Panc1 (cell line): Measurements from ENCODE around the gene FAM120B. TPM values are rescaled to one million over a fixed set of nuclear protein-coding genes. Genes with fewer than 3 reads are reported as not detected.

ENCODE experiments used
- ATAC-seq: fragments of 200-7000 bp; cut with Tn5 transposase; 2 replicates; pipeline ENCODE4 v1.9.1; 2020; ENCODE audit warnings: mild to moderate bottlenecking, moderate library complexity
- BruUV-seq: library from RNA; stranded (reverse); fragments of 400-500 nt; replicated peaks from 2 replicates; lab custom pipeline; 2021; lab: Mats Ljungman, UMichigan
- CTCF ChIA-PET: fragments of 300-600 bp; sonication (Branson Sonifier 250); formaldehyde crosslinking; loops from one replicate; lab custom pipeline; 2022; ENCODE audit warnings: antibody characterized with exemption; lab: Charles Lee
- POLR2A ChIA-PET: fragments of 300-600 bp; sonication (Branson Sonifier 250); formaldehyde crosslinking; loops from one replicate; lab custom pipeline; 2022; ENCODE audit warnings: antibody characterized with exemption; lab: Charles Lee
- DNase-seq: peaks from one replicate; pipeline ENCODE4 v3.0.0-alpha.2; 2010; ENCODE audit warnings: low read depth, low spot score
- H3K27ac ChIP-seq: 2 replicates; pipeline ENCODE4 v1.5.1; 2011; ENCODE audit warnings: mild to moderate bottlenecking, low read length, inconsistent platforms
- H3K27me3 ChIP-seq: fragments of 200-500 bp; sonication (Bioruptor generic); 2 replicates; pipeline ENCODE4 v1.6.0; 2014; ENCODE audit warnings: low read length, inconsistent platforms; ENCODE audit not compliant: control insufficient read depth, insufficient read depth
- H3K36me3 ChIP-seq: fragments of 200-500 bp; sonication (Bioruptor generic); 2 replicates; pipeline ENCODE4 v1.5.1; 2014; ENCODE audit warnings: inconsistent platforms, mild to moderate bottlenecking, low read length, moderate library complexity; ENCODE audit not compliant: control insufficient read depth, insufficient read depth
- H3K4me1 ChIP-seq: 2 replicates; pipeline ENCODE4 v1.5.1; 2011; ENCODE audit warnings: inconsistent platforms, mild to moderate bottlenecking, low read length, moderate library complexity; ENCODE audit not compliant: control insufficient read depth, insufficient read depth
- H3K4me3 ChIP-seq, 2 experiments: 2 replicates each; pipeline ENCODE4 v1.5.1; 2011 to 2012; ENCODE audit warnings: low read depth in 2 of 2, low read length in 2 of 2, mild to moderate bottlenecking in 2 of 2, inconsistent platforms in 1 of 2, moderate library complexity in 1 of 2
- H3K9me3 ChIP-seq: fragments of 200-500 bp; sonication (Bioruptor generic); 2 replicates; pipeline ENCODE4 v1.5.1; 2014; ENCODE audit warnings: low read depth, mild to moderate bottlenecking, inconsistent platforms, low read length, moderate library complexity; ENCODE audit not compliant: control insufficient read depth, insufficient read depth
- POLR2AphosphoS5 ChIP-seq: IDR thresholded peaks from 2 replicates; pipeline ENCODE4 v1.6.1; 2012; ENCODE audit warnings: mild to moderate bottlenecking, low read depth, low read length, moderate library complexity
- REST ChIP-seq, 2 experiments: IDR thresholded peaks; 2 replicates each; pipeline ENCODE4 v1.6.1; 2011 to 2012; ENCODE audit warnings: low read depth in 2 of 2, control low read depth in 1 of 2, low read length in 1 of 2, mild to moderate bottlenecking in 1 of 2, moderate library complexity in 1 of 2; ENCODE audit not compliant: insufficient read depth in 1 of 2
- SIN3A ChIP-seq: IDR thresholded peaks from 2 replicates; pipeline ENCODE4 v1.6.1; 2012; ENCODE audit warnings: low read depth, mild to moderate bottlenecking, low read length, moderate library complexity, borderline replicate concordance; ENCODE audit not compliant: insufficient read depth
- TCF7L2 ChIP-seq: IDR thresholded peaks from 2 replicates; pipeline ENCODE4 v1.6.1; 2011; ENCODE audit warnings: mild to moderate bottlenecking, low read depth, low read length, inconsistent platforms
- in situ Hi-C: cut with HindIII; loops from 2 replicates; pipeline ENCODE4 v1.10.0; 2016; ENCODE audit warnings: low sequenced_read_pairs, low pct_unique_long_range_greater_than_20kb
- intact Hi-C: fragments of 100-400 bp; cut with micrococcal nuclease; formaldehyde crosslinking; loops from one replicate; pipeline ENCODE4 v1.10.0; 2022; ENCODE audit not compliant: unreplicated experiment
- total RNA-seq: library from RNA; stranded (reverse); gene quantifications from one replicate; pipeline ENCODE4 v1.2.1, GENCODE V29; 2021; ENCODE audit not compliant: unreplicated experiment
- TF ChIP-seq, protein P1 (sequence below): fragments of 450-650 bp; IDR thresholded peaks from 2 replicates; pipeline ENCODE4 v1.5.1; 2017; ENCODE audit warnings: mild to moderate bottlenecking

FAM120B gene
- total RNA-seq, 1 experiment from 2014 or later: 38.0 TPM

DNA sequence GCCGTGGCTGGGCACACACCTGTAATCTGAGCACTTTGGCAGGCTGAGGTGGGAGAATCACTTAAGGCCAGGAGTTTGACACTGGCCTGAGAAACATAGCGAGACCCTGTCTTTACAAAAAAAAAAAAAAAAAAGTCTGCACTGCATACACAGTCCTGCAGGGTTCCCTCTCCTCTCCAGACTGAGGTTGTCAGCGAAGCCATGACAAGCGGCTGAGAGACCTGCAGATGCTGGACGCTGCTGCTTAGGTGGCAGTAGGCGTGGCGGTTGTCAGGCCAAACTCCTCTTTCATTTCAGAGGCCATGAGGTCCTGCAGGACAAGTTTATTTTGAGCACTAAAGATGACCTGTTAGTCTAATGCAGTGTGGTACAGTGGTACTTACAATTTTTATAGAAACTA, 86.5 kb downstream of the FAM120B start:
- TF ChIP-seq, protein P1, sequence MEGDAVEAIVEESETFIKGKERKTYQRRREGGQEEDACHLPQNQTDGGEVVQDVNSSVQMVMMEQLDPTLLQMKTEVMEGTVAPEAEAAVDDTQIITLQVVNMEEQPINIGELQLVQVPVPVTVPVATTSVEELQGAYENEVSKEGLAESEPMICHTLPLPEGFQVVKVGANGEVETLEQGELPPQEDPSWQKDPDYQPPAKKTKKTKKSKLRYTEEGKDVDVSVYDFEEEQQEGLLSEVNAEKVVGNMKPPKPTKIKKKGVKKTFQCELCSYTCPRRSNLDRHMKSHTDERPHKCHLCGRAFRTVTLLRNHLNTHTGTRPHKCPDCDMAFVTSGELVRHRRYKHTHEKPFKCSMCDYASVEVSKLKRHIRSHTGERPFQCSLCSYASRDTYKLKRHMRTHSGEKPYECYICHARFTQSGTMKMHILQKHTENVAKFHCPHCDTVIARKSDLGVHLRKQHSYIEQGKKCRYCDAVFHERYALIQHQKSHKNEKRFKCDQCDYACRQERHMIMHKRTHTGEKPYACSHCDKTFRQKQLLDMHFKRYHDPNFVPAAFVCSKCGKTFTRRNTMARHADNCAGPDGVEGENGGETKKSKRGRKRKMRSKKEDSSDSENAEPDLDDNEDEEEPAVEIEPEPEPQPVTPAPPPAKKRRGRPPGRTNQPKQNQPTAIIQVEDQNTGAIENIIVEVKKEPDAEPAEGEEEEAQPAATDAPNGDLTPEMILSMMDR: no peak
- TF ChIP-seq POLR2AphosphoS5 (no peak), TCF7L2 (no peak), SIN3A (no peak), REST (IDR thresholded peaks at IDR 0.05; ENCODE audit: insufficient read depth in 1 of 2, low read depth in 2 of 2, low read length in 1 of 2) (no peak)
- Histone ChIP-seq H3K27ac (no peak overlapping the region), H3K4me3 (no peak overlapping the region), H3K27me3 (no peaks in the 10 kb centered on the region), H3K4me1 (no peaks in the 10 kb centered on the region), H3K36me3 (peaks cover 4% of the 10 kb centered on the region), H3K9me3 (no peaks in the 10 kb centered on the region)
- ATAC-seq: no peak
- ChIA-PET CTCF (no interaction called here), POLR2A (no interaction called here)
- BruUV-seq: no TSS peak
- in situ Hi-C loops (no loop called here), intact Hi-C loops (no loop called here)
- DNase-seq: no peak

DNA sequence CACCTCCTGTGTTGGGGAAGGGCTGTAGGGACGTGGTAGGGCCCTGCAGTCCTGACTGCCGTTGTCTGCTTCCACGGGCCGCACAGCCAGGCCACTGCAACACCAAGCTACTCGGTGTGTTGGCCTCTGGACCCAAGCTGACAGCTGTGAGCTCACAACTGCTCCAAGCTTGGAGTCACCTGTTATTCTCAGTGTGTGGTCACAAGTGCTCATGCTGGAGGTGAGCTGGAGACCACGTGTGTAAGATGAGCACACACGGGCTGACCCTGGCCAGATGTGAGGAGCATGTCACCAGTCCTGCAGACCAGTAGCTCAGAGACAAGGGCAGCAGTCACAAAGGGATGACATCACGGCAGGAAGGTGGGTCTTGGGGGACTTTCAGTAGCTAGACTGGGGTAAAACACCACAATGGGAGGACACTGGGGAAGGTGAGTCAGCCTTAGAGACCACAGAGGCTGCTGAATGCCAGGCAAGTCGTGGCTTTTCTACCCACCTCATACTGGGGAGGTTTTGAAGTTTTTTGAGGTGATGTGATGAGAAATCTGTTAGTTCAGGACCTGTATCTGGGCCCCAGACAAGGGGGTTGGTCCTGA, 87.3 kb downstream of the FAM120B start:
- no peaks in the 10 kb centered on the region for H3K9me3 ChIP-seq
- intact Hi-C loops: no loop called here
- CTCF ChIA-PET: no interaction called here
- H3K27ac ChIP-seq: no peak overlapping the region
- TF ChIP-seq TCF7L2 (no peak), REST (IDR thresholded peaks at IDR 0.05; ENCODE audit: insufficient read depth in 1 of 2, low read depth in 2 of 2, low read length in 1 of 2) (no peak), POLR2AphosphoS5 (no peak), SIN3A (no peak)
- TF ChIP-seq, protein P1: no peak
- no peak overlapping the region for H3K4me3 ChIP-seq
- in situ Hi-C loops: no loop called here
- H3K27me3 ChIP-seq: no peaks in the 10 kb centered on the region
- POLR2A ChIA-PET: no interaction called here
- H3K36me3 ChIP-seq: peaks cover 4% of the 10 kb centered on the region
- DNase-seq: no peak
- no peak for ATAC-seq
- no peaks in the 10 kb centered on the region for H3K4me1 ChIP-seq
- BruUV-seq: no TSS peak
